Parathyroid adenoma (tissue), 2 donors: ENCODE data around the gene CRLF1.

Experiments
- H2AFZ ChIP-seq: fragments of 300-600 bp; sonication (generic); one replicate; pipeline ENCODE4 v1.7.0; 2017; ENCODE audit warnings: antibody characterized with exemption, mild to moderate bottlenecking
- H3K27ac ChIP-seq: fragments of 300-600 bp; sonication (generic); one replicate; pipeline ENCODE4 v1.7.0; 2017
- H3K27me3 ChIP-seq: fragments of 300-600 bp; sonication (generic); one replicate; pipeline ENCODE4 v1.7.0; 2017; ENCODE audit warnings: low read length; ENCODE audit not compliant: control insufficient read depth, insufficient read depth
- H3K36me3 ChIP-seq: fragments of 300-600 bp; sonication (generic); one replicate; pipeline ENCODE4 v1.7.0; 2017; ENCODE audit warnings: low read length; ENCODE audit not compliant: control insufficient read depth, insufficient read depth
- H3K4me1 ChIP-seq: fragments of 300-600 bp; sonication (generic); one replicate; pipeline ENCODE4 v1.7.0; 2017; ENCODE audit warnings: control low read depth
- H3K4me2 ChIP-seq: fragments of 300-600 bp; sonication (generic); one replicate; pipeline ENCODE4 v1.7.0; 2017; ENCODE audit warnings: low read length
- H3K4me3 ChIP-seq: fragments of 300-600 bp; sonication (generic); one replicate; pipeline ENCODE4 v1.7.0; 2017; ENCODE audit warnings: low read depth, low read length
- H3K79me2 ChIP-seq: fragments of 300-600 bp; sonication (generic); one replicate; pipeline ENCODE4 v1.7.0; 2017; ENCODE audit warnings: control low read depth
- H3K9ac ChIP-seq: fragments of 300-600 bp; sonication (generic); one replicate; pipeline ENCODE4 v1.7.0; 2017; ENCODE audit warnings: mild to moderate bottlenecking
- H3K9me3 ChIP-seq: fragments of 300-600 bp; sonication (generic); one replicate; pipeline ENCODE4 v1.7.0; 2017; ENCODE audit warnings: low read length; ENCODE audit not compliant: control insufficient read depth
- CTCF ChIP-seq: fragments of 300-600 bp; sonication (generic); IDR thresholded peaks from one replicate; pipeline ENCODE4 v1.7.0; 2017; ENCODE audit warnings: antibody characterized with exemption, mild to moderate bottlenecking
- donor health status: primary hyperparathyroidism.

CRLF1 gene

GRCh38 chr19:18609717-18610051, 3.1 kb upstream of the CRLF1 start:
- H3K36me3 ChIP-seq, result no peaks in the 10 kb centered on the region
- no peak overlapping the region for H3K9ac ChIP-seq
- peaks cover 19% of the 10 kb centered on the region for H3K4me1 ChIP-seq
- no peak overlapping the region for H3K4me2 ChIP-seq
- no peaks in the 10 kb centered on the region for H3K9me3 ChIP-seq
- H3K79me2 ChIP-seq, result no peaks in the 10 kb centered on the region
- H3K4me3 ChIP-seq, result no peak overlapping the region
- no peak overlapping the region for H2AFZ ChIP-seq
- TF ChIP-seq CTCF, result no peak
- no peak overlapping the region for H3K27ac ChIP-seq
- peaks cover 14% of the 10 kb centered on the region for H3K27me3 ChIP-seq

DNA sequence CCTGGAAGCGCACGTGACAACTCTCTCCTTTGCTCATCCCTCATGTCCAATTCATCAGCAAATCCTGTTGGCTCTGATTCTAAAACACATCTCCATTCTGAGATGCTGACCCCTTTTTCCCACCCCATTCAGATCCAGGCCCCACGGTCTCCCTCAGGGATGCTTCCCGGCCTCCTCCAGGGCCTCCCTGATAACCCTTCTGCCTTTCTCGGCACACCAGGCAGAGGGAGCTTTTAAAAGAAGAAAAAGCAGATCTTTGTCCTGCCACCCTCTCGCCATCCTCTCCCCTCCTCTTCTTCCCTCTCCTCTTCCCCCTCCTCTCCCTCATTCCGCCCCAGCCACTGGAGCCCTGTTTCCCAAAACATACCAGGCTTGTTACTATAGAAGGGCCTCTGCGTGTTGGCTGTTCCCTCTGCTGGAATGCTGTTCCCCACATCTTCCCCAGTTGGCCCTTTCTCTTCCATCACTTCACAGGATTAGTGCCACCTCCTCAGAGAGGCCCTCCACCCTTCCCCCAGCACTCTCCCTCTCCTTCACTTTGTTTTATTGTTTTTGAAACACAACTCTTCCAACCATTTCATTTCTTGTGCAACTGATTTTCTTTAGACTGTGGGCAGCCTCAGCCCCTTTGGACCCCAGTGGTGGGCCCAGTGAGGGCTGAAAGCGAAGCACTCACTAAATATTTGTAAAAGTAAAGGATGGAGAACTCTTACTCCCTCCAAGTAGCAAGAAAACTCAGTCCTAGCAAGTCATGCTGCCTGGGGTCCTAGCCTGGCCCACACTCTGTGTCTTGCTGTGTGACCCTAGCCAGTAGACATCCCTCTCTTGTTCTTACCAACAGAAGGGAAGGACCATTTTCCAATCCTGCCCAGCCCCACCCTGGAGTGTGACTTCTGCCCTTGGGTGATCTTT, 2.5 kb upstream of the CRLF1 start:
- Histone ChIP-seq H3K27ac (no peak overlapping the region), H3K36me3 (no peaks in the 10 kb centered on the region), H2AFZ (no peak overlapping the region), H3K9me3 (no peaks in the 10 kb centered on the region), H3K9ac (no peak overlapping the region), H3K79me2 (no peaks in the 10 kb centered on the region), H3K27me3 (peaks cover 17% of the 10 kb centered on the region), H3K4me3 (no peak overlapping the region), H3K4me2 (no peak overlapping the region), H3K4me1 (peaks cover 19% of the 10 kb centered on the region)
- TF ChIP-seq CTCF, result no peak

- H3K4me1 ChIP-seq, result peaks cover 19% of the 10 kb centered on the region
- H3K4me3 ChIP-seq, result no peak overlapping the region
- TF ChIP-seq CTCF, result no peak
These were observed 1.7 kb upstream of the CRLF1 start for GRCh38 chr19:18608102-18608804.

GRCh38 chr19:18607226-18608101, 865 bp upstream of the CRLF1 start:
- TF ChIP-seq CTCF, result no peak
- Histone ChIP-seq H3K36me3 (no peaks in the 10 kb centered on the region), H3K4me3 (no peak overlapping the region), H3K27ac (no peak overlapping the region), H3K9ac (no peak overlapping the region), H2AFZ (no peak overlapping the region), H3K4me2 (no peak overlapping the region), H3K27me3 (peaks cover 14% of the 10 kb centered on the region), H3K9me3 (no peaks in the 10 kb centered on the region), H3K4me1 (peaks cover 16% of the 10 kb centered on the region), H3K79me2 (no peaks in the 10 kb centered on the region)

More at GRCh38 chr19:18608102-18608804, 1.7 kb upstream of the CRLF1 start:
- Histone ChIP-seq H3K27ac (no peak overlapping the region), H3K9me3 (no peaks in the 10 kb centered on the region), H3K4me2 (no peak overlapping the region), H3K9ac (no peak overlapping the region), H3K36me3 (no peaks in the 10 kb centered on the region), H3K27me3 (peaks cover 14% of the 10 kb centered on the region), H2AFZ (no peak overlapping the region), H3K79me2 (no peaks in the 10 kb centered on the region)
